WTC11 (cell line): ENCODE results near the gene CMC4.

Experiments used
- CBFB ChIP-seq: sonication (generic); formaldehyde crosslinking; IDR thresholded peaks from 2 replicates; pipeline ENCODE4 v1.8.1; 2022; ENCODE audit warnings: mild to moderate bottlenecking, low read depth, missing genetic modification reagents
- CTCF ChIP-seq: fragments of 200-600 bp; IDR thresholded peaks from 2 replicates; pipeline ENCODE4 v1.8.0; 2022; ENCODE audit warnings: antibody characterized with exemption
- MYBL2 ChIP-seq: sonication (generic); formaldehyde crosslinking; IDR thresholded peaks from 2 replicates; pipeline ENCODE4 v1.8.1; 2023; ENCODE audit warnings: mild to moderate bottlenecking, moderate library complexity, missing genetic modification reagents
- RELA ChIP-seq: sonication (generic); formaldehyde crosslinking; IDR thresholded peaks from 2 replicates; pipeline ENCODE4 v1.8.1; 2022; ENCODE audit warnings: missing genetic modification reagents, mild to moderate bottlenecking, borderline replicate concordance
- TEAD4 ChIP-seq: sonication (generic); formaldehyde crosslinking; IDR thresholded peaks from 2 replicates; pipeline ENCODE4 v1.8.0; 2022; ENCODE audit warnings: mild to moderate bottlenecking, missing genetic modification reagents
- USF2 ChIP-seq: sonication (generic); formaldehyde crosslinking; IDR thresholded peaks from 2 replicates; pipeline ENCODE4 v1.8.1; 2023; ENCODE audit warnings: mild to moderate bottlenecking, missing genetic modification reagents, moderate library complexity

GRCh38 chrX:155068165-155068564, 2.8 kb downstream of the CMC4 start:
- TF ChIP-seq CTCF (no peak), RELA (CRISPR knock-in tag) (no peak), MYBL2 (CRISPR knock-in tag) (no peak), USF2 (CRISPR knock-in tag) (no peak), TEAD4 (no peak), CBFB (CRISPR knock-in tag) (no peak)
